ENCODE data around the gene MMP23B.

DNA sequence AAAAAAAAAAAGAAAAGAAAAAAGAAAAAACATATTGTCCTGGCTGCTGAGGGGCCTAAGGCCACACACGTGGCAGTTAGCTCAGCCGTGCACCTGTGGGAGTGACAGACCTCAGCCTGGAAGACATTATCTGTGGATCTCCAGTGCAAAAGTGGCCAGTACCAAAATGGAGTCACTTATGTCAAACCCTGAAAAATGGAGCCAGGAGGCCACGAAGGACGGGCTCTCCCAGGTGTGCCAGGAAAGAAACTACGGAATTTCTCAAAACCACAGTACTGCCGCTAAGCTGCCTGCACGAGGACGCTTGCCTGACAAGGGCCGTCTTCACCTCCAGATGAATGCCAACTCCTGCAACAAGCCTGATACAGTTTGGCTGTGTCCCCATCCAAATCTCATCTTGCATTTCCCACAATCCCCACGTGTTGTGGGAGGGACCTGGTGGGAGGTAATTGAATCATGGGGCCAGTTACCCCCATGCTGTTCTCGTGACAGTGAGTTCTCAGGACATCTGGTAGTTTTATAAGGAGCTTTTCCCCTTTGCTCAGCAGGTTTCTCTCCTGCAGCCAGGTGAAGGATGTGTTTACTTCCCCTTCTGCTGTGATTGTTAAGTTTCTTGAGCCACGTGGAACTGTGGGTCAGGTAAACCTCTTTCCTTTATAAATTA is 22.0 kb upstream of the MMP23B start:
- TF ChIP-seq, protein P1, sequence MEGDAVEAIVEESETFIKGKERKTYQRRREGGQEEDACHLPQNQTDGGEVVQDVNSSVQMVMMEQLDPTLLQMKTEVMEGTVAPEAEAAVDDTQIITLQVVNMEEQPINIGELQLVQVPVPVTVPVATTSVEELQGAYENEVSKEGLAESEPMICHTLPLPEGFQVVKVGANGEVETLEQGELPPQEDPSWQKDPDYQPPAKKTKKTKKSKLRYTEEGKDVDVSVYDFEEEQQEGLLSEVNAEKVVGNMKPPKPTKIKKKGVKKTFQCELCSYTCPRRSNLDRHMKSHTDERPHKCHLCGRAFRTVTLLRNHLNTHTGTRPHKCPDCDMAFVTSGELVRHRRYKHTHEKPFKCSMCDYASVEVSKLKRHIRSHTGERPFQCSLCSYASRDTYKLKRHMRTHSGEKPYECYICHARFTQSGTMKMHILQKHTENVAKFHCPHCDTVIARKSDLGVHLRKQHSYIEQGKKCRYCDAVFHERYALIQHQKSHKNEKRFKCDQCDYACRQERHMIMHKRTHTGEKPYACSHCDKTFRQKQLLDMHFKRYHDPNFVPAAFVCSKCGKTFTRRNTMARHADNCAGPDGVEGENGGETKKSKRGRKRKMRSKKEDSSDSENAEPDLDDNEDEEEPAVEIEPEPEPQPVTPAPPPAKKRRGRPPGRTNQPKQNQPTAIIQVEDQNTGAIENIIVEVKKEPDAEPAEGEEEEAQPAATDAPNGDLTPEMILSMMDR (IDR thresholded peaks at IDR 0.05) = no peak
- TF ChIP-seq POLR2A (IDR thresholded peaks at IDR 0.05) = no peak

Data from heart left ventricle (tissue), 13 donors.